ENCODE data around the gene SCN11A.

GRCh38 chr3:39005295-39005694 lies 46.4 kb downstream of the SCN11A start:
- TF ChIP-seq EP300 (IDR thresholded peaks at IDR 0.05) (no peak), CTCF (IDR thresholded peaks at IDR 0.05) (no peak), POLR2A (IDR thresholded peaks at IDR 0.05) (no peak)

Measured in tibial nerve (tissue), 4 donors.